GM19372 (cell line): Measurements from ENCODE around the gene P4HA2.

Source experiments
- ATAC-seq: cut with Tn5 transposase; IDR thresholded peaks from one replicate; pipeline ENCODE4 v1.9.1; 2021; ENCODE audit warnings: mild to moderate bottlenecking, low read depth, moderate library complexity; ENCODE audit not compliant: unreplicated experiment

Gene P4HA2

DNA sequence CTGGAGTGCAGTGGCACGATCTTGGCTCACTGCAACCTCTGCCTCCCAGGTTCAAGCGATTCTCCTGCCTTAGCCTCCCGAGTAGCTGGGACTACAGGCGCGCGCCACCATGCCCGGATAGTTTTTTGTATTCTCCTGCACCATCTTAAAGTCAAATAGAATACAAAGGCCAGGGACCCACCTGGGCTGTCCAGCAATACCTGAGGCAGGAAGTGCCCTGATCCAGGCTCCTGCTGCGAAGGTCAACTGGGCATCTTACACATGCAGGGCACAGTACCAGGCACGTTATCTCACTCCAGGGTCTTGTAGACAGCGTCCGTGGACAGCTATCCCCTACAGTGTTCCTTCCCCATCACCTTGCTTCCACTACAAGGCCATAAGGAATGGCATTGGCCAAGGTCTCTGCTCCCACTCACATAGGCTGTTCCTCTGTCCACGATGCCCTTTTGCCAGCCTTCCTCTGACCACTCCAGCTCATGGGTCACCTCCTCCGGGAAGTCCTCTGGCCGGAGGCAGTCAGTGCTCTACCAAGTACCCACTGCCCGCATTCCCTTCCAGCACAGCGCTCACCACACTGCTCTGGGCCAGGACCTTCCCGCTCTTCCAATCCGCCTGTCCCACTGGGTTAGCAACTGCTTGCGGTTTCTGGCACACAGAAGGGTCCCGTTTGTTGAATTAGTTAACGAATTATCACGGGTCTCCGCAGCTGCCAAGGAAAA, 978 bp downstream of the P4HA2 start:
- ATAC-seq: no peak

DNA sequence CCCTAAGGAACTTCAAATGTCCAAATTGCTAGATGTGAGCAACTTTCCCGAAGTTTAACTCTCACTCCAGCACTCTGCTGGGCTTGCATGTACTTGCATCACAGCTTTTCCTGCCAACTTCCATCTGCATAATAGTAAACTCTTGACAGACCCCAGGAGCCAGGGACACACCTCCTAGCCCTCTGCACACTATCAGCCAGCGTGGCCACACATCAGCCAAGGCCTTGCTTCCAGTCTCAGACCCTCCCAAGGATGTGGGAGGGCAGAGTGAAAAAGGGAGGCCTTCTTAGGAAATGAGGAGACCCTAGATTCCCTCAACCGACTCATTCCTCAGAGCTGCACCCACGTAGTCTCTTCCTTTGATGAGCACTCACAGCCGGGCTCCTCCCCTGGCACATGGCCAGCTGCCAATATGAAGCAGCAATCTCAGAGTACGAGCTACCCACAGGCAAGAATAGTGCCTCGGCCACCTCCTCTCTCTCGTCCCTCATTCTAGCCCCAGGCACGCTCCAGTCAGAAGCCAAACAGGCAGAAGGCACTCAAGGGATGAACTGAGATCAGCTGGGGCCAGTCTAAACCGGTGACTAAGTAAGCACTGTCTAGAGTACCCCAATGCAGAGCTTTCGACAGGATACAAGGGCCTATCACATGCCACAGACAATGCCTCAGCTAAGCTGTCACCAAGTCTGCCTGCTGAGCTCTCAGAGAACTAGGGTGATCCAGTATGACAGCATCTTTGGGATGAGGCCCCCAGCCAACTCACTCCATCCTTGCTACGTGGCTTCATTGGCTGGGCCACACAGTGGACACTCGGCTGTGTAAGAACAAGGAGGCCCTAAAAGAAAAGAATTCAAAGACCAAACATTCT, 2.3 kb downstream of the P4HA2 start:
- no peak for ATAC-seq

DNA sequence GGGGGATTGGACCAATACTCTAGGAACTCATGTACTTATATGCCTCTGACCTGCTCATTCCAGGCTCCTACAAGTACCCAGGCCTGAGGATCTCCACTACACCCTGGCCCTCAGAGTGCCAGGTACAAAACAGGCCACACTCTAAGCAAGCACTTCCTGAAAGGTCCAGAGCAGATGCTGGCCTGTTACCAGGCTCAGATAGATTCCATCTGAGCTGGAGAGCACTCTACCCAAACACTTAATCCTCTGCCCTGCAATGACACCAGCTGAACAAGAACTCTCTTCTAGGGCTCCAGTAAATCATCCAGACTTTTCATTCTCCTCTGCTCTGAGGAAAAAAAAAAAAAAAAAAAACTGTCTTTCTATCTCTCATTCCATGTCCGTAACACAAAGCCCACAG, 2.9 kb downstream of the P4HA2 start:
- ATAC-seq: no peak

DNA sequence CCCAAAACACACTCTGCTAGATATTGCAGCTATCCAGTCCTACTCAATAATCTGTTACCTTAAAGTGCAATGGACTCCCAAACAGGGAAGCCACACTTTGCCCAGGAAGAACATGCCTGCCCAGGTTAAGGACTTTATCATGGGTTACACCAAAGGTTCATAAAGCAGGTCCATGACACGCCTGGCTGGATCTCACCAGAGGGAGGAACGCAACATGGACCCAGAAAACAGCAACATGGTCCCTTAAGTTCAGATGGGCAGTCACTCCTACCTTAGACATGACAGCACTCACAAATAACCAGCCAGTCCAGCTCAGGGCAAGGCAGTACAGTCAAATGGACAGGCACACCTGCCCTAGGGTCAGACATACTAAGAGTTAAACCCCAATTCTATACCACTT, 3.8 kb downstream of the P4HA2 start:
- no peak for ATAC-seq

DNA sequence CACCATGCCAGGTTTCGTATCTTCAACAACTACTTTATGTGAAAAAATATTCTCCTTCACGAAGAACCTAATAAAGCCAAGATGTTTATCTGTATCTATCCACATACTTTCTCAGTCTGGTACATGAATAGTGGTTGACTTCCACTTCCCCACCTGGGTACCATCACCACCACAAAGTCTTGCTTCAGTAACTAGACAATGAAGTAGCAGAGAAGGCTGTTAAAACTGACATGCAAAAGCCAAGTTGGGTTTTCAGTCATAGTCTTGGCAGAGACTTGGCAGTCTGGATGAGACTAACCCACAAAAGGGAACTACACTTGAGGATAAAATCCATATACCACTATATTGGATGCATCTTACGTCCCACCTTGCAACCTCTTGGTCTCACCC, 5.0 kb downstream of the P4HA2 start:
- no peak for ATAC-seq

DNA sequence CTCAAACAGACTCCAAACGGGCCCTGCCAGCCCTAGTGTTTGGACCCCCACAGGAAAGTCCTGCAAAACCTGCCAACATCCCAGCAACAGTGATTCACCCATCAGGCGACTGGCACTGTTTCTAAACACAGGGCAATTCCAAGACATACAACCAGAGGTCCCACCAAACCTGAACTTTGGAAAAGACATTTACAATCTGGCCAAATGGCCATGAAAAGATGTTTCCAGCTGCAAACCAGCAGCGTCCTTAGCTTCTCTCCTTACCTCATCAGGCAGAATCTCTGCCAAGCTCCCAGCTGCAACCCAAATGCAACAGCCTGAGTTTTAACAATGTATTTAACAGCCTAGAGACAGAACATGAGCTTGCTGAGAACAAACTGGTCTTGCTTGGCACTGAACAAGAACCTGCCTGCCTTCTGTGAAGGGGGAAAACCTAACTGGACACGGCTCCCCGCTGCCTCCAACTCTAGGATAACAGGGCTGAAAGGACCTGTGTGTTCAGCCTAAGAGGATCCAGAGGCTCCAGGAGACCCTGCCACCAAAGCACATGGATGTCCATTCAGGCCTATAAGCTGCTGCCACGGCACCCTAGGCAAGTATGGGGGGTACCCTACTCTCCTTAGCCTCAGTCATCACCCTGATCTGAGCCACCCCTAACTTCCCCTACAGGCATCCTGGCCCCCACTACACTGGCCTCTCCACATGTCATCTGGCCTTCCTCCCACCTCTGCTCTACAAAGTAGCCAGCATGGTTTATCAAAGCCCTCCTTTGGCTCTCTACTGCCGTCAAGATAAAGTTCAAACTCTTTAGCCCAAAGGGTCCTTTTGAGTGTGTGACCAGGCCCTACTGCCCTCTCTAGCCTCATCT, 5.6 kb downstream of the P4HA2 start:
- ATAC-seq: no peak

DNA sequence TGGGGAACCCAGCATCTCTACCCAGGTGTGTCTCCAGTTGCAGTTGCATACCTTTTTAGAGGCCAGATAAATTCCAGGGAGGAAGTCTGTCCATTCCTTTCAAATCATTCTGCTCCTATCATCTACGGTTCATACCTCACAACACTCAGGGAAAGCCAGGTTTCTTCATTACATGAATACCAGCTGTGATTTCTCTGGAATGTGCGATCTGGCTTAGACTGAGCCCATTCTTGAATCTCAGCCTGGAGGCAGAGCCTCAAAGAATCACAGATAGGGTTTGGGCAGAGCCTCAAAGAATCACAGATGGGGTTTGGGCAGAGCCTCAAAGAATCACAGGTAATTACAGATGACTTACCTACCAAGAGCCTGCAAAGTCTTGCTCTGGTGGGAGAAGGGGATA, 7.2 kb downstream of the P4HA2 start:
- no peak for ATAC-seq

DNA sequence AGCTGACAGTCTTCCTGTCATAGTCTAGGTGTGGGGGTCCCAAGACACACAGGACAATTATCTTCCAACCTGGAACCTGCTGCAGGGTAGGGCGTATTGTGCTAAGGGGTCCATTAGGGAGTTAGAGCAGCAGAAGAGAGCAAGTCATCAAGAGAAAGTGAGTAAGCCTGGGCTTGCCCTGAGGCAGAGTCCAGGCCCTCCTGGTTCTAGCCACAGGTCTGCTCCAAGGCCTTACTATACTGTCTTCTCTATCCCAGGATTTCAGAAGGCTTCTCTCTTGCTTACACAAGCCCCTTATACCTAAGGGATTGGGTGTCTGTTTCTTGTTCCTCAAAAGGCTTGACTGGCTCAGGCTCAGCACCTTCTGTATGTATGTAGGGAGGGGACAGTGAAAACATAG, 7.7 kb downstream of the P4HA2 start:
- no peak for ATAC-seq

DNA sequence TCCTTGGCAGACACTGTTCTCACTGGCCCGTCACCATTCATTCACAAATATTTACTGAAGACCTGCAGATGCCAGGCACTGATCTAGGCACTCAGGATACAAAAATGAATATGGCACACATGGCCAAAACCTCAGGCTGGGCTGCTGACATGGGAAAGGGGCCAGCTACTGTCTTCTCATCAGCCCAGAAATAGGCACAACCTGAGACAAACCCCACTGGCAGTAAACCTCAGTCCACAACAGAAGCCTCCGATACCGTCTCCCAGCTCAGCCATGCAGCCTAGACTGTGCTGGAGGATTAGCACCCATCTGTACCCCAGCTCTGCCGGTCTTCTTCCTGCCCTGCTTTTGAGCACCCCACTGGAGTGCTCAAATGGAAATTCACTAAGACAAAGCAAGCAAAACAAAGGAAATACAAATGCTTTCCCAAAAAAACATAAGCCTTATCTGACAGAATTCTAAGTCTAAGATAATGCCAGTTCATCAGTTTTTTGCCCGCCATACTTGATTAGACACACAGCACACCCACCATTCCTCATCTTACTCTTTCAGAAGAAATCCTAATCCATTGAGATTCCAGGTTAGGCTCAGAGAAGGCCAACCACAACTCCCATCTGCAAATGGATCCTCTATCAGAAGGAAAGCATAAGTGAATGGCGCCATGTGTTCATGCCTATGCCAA, 8.2 kb downstream of the P4HA2 start:
- no peak for ATAC-seq

DNA sequence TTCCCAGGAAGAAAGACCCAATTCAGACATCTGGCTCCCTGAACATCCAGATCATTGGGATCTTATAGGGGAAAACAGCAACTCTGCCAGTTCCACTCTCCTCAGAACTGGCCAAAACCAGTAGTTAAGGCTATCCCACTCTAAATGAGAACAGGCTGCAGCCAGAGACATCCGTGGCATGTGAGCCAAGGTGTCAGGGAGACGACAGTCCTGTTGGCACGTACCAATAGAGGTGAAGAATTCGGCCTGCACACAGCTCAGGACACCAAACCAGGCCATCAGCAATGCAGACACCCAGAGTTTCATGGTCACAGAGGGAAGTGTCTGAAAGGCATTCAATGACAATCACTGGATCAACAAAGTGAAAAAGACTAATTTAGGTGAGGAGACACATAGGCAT, 9.3 kb downstream of the P4HA2 start:
- no peak for ATAC-seq

DNA sequence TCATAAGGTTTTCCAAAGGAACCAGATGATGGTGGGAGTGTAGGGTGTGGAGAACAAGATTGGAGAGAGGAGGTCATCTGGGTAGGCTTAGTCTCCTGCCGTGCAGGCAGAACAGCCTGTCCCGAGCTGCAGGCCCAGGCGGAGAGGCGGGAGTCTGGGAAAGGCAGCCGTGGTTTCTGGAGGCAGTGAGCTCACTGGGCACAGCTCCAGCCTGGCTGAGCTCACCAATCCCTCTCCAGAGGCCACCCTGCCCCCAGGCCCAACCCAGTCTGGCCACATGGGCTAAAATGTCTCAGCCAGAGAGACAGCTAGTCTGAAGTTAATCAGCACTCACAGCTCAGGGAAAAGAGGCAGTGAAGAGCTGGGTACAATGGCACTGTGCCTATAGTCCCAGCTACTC, 12.3 kb downstream of the P4HA2 start:
- no peak for ATAC-seq

DNA sequence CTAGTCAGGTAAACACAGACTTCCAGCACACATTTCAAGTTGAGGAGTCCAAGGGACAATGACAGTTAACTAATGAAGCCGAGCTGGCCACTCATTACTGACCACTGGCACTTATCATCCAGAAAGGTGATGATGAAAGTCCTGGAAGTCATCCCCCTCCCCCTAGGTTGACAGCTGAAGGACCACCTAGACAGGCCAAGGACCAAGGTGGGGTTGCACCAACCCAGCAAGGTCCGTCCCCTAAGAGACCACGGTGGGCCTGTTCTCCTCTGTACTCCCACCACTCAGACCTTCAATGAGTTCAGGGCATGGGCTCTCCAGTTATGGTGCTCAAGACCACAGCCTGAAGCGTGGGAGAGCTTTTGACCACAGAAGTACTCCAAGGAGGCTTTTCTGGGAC, 13.2 kb downstream of the P4HA2 start:
- ATAC-seq: no peak

DNA sequence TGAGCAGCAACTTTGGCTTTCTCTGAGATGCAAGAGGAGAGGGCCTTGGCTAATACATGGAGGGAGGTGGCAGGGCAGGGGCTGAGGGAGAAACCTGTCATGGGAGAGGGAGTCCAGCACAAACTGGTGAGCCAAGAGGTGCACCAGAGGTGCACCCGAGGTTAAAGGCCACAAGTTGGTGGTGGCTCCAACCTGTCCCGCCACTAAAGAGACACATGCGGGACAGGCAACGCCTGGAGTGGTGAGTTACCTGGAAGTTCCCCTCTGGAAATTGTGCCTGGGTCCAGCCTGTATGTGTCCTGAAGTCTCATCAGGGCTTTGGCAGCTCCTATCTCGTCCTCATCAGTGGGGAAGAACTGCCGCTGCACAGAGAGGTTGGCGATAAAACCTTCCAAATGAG, 14.0 kb downstream of the P4HA2 start:
- no peak for ATAC-seq

DNA sequence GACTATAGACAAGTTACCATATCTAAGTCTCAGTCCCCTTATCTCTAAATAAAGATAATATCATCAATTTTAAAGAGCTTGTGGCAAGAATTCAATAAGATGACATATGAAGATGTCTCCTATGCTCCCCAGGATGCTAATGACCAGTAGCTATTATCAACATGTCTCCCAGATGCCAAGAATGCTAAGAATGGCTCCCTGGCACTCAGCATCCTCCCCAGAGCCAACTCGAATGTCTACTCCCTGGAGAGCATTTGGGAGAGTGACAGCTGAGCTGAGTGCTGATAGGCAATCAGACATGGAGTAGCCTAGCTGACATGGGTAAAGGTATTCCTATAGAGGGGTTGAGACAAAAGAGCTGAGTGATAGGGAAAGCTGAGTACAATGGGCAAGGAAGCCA, 15.9 kb downstream of the P4HA2 start:
- no peak for ATAC-seq

DNA sequence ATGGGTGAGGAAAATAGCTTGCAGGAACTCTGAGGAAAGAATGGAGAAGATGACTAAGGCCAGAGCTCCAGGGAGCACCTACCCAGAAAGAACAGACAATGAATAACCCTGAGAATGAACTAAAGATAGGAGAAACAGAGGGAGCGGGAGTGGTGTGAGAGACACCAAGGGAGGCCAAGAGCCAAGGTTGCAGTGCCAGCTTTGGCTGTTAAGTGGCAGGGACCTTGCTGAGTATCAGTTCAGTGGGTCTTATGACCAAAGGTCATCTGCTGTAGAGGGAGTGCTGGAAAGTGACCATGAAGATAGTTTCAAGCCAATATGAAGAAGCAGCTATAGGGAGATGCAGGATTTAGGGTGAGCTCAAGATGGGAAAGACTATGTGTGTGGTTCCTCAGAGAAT, 16.7 kb downstream of the P4HA2 start:
- no peak for ATAC-seq

DNA sequence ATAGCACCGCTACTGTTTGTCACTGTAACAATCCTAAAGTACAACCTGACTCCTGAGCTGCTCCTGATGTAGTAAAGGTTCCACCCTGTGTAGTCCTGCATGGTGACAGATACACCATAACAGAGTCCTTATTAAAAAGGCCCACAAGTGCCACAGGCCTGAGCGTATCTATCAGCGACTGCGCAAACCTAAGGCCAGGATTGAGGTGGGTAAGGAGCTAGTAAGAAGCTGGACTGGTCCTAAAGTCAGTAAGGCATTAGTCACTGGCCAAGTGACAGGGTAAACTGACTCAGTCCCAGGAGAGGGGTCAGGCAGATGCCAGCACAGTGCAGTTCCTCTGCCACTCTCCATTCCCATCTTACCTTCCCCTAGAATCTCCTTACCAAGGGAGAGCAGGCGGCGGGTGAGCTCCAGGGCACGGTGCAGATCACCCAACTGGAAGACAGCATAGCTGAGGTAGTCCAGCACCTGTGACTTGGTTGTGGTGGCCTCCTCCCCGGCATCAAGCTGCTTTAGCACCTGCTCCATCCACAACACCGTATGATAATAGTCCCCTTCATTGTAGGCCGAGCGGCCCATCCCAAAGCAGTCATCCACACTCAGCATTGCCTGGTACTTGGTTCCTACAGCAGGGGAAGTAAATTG, 17.6 kb downstream of the P4HA2 start:
- ATAC-seq: no peak

DNA sequence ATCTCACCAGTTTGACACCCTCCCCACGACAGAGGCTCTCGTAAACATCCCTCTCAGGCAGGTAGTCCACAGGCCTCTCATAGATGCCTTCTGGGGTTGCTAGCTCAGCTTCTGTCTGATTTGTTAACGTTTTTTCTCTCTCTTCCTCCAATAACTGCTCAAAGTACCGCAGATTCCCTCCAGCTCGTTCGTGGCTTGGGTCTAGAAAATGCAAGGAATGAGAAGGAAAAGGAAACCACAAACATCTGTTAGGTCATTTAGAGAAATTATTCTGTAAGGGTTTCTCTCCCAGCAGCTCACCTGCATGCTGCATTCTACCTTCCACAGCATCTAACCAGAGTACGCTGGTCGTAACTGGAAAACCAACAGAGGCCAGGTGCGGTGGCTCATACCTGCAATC, 18.5 kb downstream of the P4HA2 start:
- no peak for ATAC-seq

DNA sequence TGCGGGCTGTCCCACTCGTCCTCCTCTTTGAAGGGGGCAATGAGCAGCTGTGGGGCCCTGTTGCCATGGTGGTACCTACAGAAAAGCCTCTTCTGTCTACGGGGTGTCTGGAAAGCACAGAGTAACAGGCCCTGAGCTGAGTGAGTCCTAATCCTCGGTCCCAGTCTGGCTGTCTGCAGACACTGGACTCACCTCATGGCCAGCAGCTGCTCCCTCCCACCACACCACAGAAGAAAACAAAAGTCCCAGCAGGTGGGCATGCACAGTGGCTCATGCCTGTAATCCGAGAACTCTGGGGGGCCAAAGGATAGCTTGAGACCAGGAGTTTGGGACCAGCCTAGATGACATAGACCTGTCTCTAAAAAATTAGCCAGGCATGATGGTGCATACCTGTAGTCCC, 19.9 kb downstream of the P4HA2 start:
- ATAC-seq: no peak

DNA sequence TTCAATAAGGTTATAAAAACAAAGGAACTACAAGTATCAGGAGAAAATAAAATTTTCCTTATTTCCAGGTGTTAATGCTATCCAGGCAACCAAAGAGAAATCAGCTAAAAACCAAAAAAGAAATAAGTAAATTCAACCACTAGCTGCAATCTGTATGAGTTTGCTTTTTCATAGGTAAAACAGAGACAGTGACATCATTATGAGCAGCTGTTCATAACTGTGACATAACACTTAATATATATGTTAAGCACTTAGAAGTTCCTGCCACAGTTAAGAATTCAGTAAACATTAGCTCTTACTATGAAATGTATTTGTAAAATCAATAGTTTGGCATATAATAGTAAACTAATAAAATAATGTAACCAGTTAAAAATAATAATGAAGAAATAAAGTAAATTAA, 20.9 kb downstream of the P4HA2 start:
- ATAC-seq: no peak
